ENCODE measurements around the gene USF2.
"Not testable (repeated sequence)": the region's sequence is repeated elsewhere in the genome, so short reads cannot be mapped to it uniquely, and the experiment has no call there.

USF2 gene

GRCh38 chr19:35268536-35269437 lies at the start of gene USF2:
Gene USF2, plus strand, starts transcription at chr19:35268962. Its CDS starts 140 bp downstream, at chr19:35269102.
- DNase-seq, result peak; percentile 36 to 57

GRCh38 chr19:35219008-35219407 lies 49.8 kb upstream of the USF2 start:
- DNase-seq, result no peak

- DNase-seq, result no peak
These were observed 48.3 kb upstream of the USF2 start for GRCh38 chr19:35220315-35220921.

- not testable (repeated sequence) for DNase-seq
These were observed 47.7 kb upstream of the USF2 start for GRCh38 chr19:35220973-35221590.

GRCh38 chr19:35222373-35223015 lies 46.3 kb upstream of the USF2 start:
- DNase-seq, result no peak

GRCh38 chr19:35223084-35223790 lies 45.5 kb upstream of the USF2 start:
- DNase-seq, result no peak

- DNase-seq, result no peak
These were observed 44.8 kb upstream of the USF2 start for GRCh38 chr19:35223862-35224505.

- no peak for DNase-seq
These were observed 43.8 kb upstream of the USF2 start for GRCh38 chr19:35224681-35225571.

GRCh38 chr19:35225951-35226350 lies 42.8 kb upstream of the USF2 start:
- no peak for DNase-seq

GRCh38 chr19:35226748-35227147 lies 42.0 kb upstream of the USF2 start:
- DNase-seq, result no peak

GRCh38 chr19:35228177-35228930 lies 40.4 kb upstream of the USF2 start, which contains the start of gene FAM187B:
Gene FAM187B, minus strand, starts transcription at chr19:35228739. Its CDS starts 59 bp downstream, at chr19:35228680.
- no peak for DNase-seq

- no peak for DNase-seq
These were observed 39.2 kb upstream of the USF2 start for GRCh38 chr19:35229601-35230000.

- DNase-seq, result no peak
These were observed 36.7 kb upstream of the USF2 start for GRCh38 chr19:35231956-35232645.

GRCh38 chr19:35232912-35233311 lies 35.9 kb upstream of the USF2 start:
- DNase-seq, result no peak

GRCh38 chr19:35236638-35237400 lies 31.9 kb upstream of the USF2 start:
- no peak for DNase-seq

- DNase-seq, result not testable (repeated sequence)
These were observed 29.2 kb upstream of the USF2 start for GRCh38 chr19:35239597-35239996.

- no peak for DNase-seq
These were observed 28.4 kb upstream of the USF2 start for GRCh38 chr19:35240327-35240726.

- no peak for DNase-seq
These were observed 27.3 kb upstream of the USF2 start for GRCh38 chr19:35241417-35241816.
